ENCODE measurements around the gene SH3RF1. TPM values are rescaled to one million over a fixed set of nuclear protein-coding genes. Genes with fewer than 3 reads are reported as not detected.

The SH3RF1 gene
- total RNA-seq, 1 donor from 2014 or later = 18.6 TPM

DNA sequence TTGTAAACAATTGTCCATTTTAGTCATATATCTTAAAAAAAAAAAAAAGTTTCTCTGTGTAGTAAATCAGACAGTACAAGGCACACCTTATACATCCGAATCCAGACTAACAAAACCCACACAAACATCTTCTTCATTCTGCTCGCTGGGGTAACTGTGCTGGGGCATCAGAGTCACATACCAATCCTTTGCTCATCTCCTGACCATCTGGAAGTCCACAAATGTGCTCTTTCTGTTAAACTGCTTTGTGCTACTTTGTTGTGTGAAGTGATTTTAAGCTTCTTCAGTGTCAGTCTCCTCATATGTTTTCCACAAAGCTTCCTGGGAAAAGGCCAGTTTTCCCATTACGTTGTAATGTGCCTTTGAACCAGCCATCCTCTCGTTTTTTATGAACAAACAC lies 174.5 kb downstream of the SH3RF1 start:
- TF ChIP-seq, protein P1, sequence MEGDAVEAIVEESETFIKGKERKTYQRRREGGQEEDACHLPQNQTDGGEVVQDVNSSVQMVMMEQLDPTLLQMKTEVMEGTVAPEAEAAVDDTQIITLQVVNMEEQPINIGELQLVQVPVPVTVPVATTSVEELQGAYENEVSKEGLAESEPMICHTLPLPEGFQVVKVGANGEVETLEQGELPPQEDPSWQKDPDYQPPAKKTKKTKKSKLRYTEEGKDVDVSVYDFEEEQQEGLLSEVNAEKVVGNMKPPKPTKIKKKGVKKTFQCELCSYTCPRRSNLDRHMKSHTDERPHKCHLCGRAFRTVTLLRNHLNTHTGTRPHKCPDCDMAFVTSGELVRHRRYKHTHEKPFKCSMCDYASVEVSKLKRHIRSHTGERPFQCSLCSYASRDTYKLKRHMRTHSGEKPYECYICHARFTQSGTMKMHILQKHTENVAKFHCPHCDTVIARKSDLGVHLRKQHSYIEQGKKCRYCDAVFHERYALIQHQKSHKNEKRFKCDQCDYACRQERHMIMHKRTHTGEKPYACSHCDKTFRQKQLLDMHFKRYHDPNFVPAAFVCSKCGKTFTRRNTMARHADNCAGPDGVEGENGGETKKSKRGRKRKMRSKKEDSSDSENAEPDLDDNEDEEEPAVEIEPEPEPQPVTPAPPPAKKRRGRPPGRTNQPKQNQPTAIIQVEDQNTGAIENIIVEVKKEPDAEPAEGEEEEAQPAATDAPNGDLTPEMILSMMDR (conservative IDR thresholded peaks at IDR 0.05) = no peak
- no peak overlapping the region for H3K27ac Mint-ChIP-seq (ENCODE audit: unreplicated experiment)
- DNase-seq (ENCODE audit: low read depth, low spot score) = no peak

DNA sequence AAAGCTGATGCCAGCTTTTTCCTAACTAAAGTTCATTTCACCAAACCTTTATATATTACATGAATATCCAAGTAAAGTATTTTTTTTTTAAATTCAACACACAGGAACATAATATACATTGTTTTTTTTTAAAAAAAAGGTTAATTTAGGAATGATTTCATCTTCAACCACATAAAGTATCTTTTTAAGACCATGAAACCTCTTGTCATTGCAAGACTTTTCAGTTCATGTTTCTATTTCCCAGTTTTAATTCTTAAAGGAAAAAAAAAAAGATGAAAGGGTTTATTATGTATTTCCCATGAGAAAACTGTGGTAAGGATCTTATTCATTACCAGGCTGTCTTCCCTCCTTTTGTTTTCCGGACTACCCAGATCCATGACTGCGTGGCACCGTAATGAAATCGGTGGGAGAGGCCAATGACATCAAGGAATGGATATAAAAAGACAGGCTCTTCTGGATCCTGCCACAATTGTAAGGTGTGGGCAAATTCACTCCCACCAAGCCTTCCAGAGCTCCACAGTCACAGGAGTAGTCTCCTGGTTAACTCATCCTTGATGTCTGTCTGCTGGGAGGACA lies 176.0 kb downstream of the SH3RF1 start:
- TF ChIP-seq, protein P1 (conservative IDR thresholded peaks at IDR 0.05) = no peak
- Mint-ChIP-seq H3K4me3 (no peak overlapping the region), H3K36me3 (ENCODE audit: low read depth) (peaks cover 41% of the 10 kb centered on the region), H3K27me3 (ENCODE audit: low read depth) (no peaks in the 10 kb centered on the region), H3K9me3 (peaks cover 8% of the 10 kb centered on the region), H3K27ac (ENCODE audit: unreplicated experiment) (no peak overlapping the region), H3K4me1 (no peaks in the 10 kb centered on the region)
- DNase-seq (ENCODE audit: low read depth, low spot score) = no peak

More for the DNA sequence above, 174.5 kb downstream of the SH3RF1 start:
- Mint-ChIP-seq H3K4me3 (no peak overlapping the region), H3K9me3 (peaks cover 3% of the 10 kb centered on the region), H3K36me3 (ENCODE audit: low read depth) (peaks cover 36% of the 10 kb centered on the region), H3K4me1 (peaks cover 6% of the 10 kb centered on the region), H3K27me3 (ENCODE audit: low read depth) (no peaks in the 10 kb centered on the region)

- H3K4me1 Mint-ChIP-seq = no peaks in the 10 kb centered on the region
- no peak overlapping the region for H3K27ac Mint-ChIP-seq (ENCODE audit: unreplicated experiment)
- TF ChIP-seq, protein P1 (conservative IDR thresholded peaks at IDR 0.05) = no peak
- peaks cover 39% of the 10 kb centered on the region for H3K36me3 Mint-ChIP-seq (ENCODE audit: low read depth)
- peaks cover 8% of the 10 kb centered on the region for H3K9me3 Mint-ChIP-seq
- no peak for DNase-seq (ENCODE audit: low read depth, low spot score)
- H3K27me3 Mint-ChIP-seq (ENCODE audit: low read depth) = no peaks in the 10 kb centered on the region
- no peak overlapping the region for H3K4me3 Mint-ChIP-seq
Observed at GRCh38 chr4:169092889-169093522, 177.8 kb downstream of the SH3RF1 start.

DNA sequence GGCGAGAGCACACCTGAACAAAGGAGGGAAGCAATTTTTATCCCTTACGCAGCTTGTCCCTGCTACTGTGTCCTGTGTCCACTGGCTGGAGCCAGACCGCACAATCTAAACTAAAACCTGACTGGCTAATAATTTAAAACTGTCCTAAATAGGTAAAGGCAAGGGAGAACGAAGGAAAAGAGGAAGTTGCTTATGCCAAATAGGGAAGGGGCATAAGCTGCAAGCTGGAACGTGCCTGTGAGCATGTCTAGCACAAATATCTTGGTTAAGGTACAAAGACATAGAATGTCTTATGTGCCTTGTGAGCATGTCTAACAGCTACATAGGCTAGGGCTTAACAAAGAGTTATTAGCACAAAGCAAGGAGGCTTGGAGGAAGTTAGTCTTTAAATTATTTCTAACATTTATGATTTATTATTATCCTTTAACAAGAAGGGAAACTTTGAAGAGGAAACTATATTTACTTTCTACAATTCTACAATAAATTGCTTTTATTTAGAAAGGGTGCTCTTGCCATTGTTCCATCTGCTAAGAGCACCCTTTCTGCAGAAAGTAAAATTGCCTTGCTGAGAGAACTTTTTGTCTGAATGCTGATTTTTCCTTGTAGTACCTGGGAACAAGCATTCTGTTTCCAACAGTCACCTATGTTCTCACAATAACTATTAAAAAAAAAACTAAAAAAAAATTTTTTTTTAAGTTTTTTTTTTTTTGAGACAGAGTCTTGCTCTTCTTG lies 180.1 kb downstream of the SH3RF1 start:
- H3K27ac Mint-ChIP-seq (ENCODE audit: unreplicated experiment) = no peak overlapping the region
- peaks cover 5% of the 10 kb centered on the region for H3K9me3 Mint-ChIP-seq
- peaks cover 34% of the 10 kb centered on the region for H3K36me3 Mint-ChIP-seq (ENCODE audit: low read depth)
- TF ChIP-seq, protein P1 (conservative IDR thresholded peaks at IDR 0.05) = no peak
- H3K4me3 Mint-ChIP-seq = no peak overlapping the region
- no peaks in the 10 kb centered on the region for H3K4me1 Mint-ChIP-seq
- no peaks in the 10 kb centered on the region for H3K27me3 Mint-ChIP-seq (ENCODE audit: low read depth)
- no peak for DNase-seq (ENCODE audit: low read depth, low spot score)

DNA sequence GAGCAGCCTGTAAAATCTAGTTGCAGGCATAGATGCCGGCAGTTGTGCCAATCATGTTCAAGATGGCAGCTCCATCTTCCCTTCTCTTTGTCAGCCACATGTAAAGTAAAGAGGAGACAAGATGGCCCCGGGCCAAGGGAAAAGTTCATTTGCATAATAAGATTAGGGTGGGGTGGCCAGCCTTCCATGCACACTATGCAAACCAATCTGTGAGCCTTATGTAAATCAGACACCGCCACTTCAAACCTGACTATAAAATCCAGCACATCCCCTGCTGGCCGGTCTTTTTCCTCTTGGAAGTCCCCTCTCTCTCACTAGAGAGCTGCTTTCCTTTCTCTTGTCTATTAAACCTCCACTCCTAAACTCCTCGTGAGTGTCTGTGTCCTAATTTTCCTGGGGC lies 181.8 kb downstream of the SH3RF1 start:
- H3K4me1 Mint-ChIP-seq = no peaks in the 10 kb centered on the region

More for the DNA sequence above, 181.8 kb downstream of the SH3RF1 start:
- no peak overlapping the region for H3K4me3 Mint-ChIP-seq
- DNase-seq (ENCODE audit: low read depth, low spot score) = no peak
- TF ChIP-seq, protein P1 (conservative IDR thresholded peaks at IDR 0.05) = no peak
- H3K36me3 Mint-ChIP-seq (ENCODE audit: low read depth) = peaks cover 26% of the 10 kb centered on the region
- peaks cover 5% of the 10 kb centered on the region for H3K9me3 Mint-ChIP-seq
- no peak overlapping the region for H3K27ac Mint-ChIP-seq (ENCODE audit: unreplicated experiment)
- no peaks in the 10 kb centered on the region for H3K27me3 Mint-ChIP-seq (ENCODE audit: low read depth)
